Hippocampal formation (tissue), 2 donors: ENCODE measurements around the gene PRKN.

Source experiments
- DNase-seq, 2 donors: peaks; one replicate each; lab custom pipeline; 2025; lab: John Stamatoyannopoulos, UW

PRKN gene

GRCh38 chr6:162618448-162619002, 109.0 kb downstream of the PRKN start:
- no peak for DNase-seq

- DNase-seq: no peak
Observed at GRCh38 chr6:162615016-162615705, 112.4 kb downstream of the PRKN start.

- no peak for DNase-seq
Observed at GRCh38 chr6:162613310-162613709, 114.3 kb downstream of the PRKN start.

GRCh38 chr6:162612613-162613012, 115.0 kb downstream of the PRKN start:
- no peak for DNase-seq

GRCh38 chr6:162610351-162610750, 117.2 kb downstream of the PRKN start:
- DNase-seq: no peak

- DNase-seq: no peak
Observed at GRCh38 chr6:162605881-162606280, 121.7 kb downstream of the PRKN start.

- DNase-seq: no peak
Observed at GRCh38 chr6:162603231-162604015, 124.1 kb downstream of the PRKN start.

- no peak for DNase-seq
Observed at GRCh38 chr6:162602759-162603158, 124.8 kb downstream of the PRKN start.

GRCh38 chr6:162596676-162597075, 130.9 kb downstream of the PRKN start:
- no peak for DNase-seq

GRCh38 chr6:162591517-162591916, 136.0 kb downstream of the PRKN start:
- DNase-seq: no peak

- DNase-seq: no peak
Observed at GRCh38 chr6:162581988-162582780, 145.4 kb downstream of the PRKN start.

- no peak for DNase-seq
Observed at GRCh38 chr6:162580619-162581018, 146.9 kb downstream of the PRKN start.

- no peak for DNase-seq
Observed at GRCh38 chr6:162576016-162576415, 151.6 kb downstream of the PRKN start.

- no peak for DNase-seq
Observed at GRCh38 chr6:162572240-162572639, 155.3 kb downstream of the PRKN start.

GRCh38 chr6:162568266-162568665, 159.3 kb downstream of the PRKN start:
- no peak for DNase-seq

- no peak for DNase-seq
Observed at GRCh38 chr6:162562041-162562440, 165.5 kb downstream of the PRKN start.

- DNase-seq: no peak
Observed at GRCh38 chr6:162560891-162561290, 166.7 kb downstream of the PRKN start.

GRCh38 chr6:162554531-162554930, 173.0 kb downstream of the PRKN start:
- DNase-seq: no peak

- DNase-seq: no peak
Observed at GRCh38 chr6:162546905-162547304, 180.7 kb downstream of the PRKN start.

GRCh38 chr6:162543221-162543620, 184.3 kb downstream of the PRKN start:
- no peak for DNase-seq

GRCh38 chr6:162541019-162541601, 186.5 kb downstream of the PRKN start:
- DNase-seq: no peak

- DNase-seq: no peak
Observed at GRCh38 chr6:162539321-162539720, 188.2 kb downstream of the PRKN start.
